HCT116 (cell line): ENCODE data around the gene PRKD3.

Experiments
- CEBPB ChIP-seq: IDR thresholded peaks from 2 replicates; pipeline ENCODE4 v1.6.1; 2012; ENCODE audit warnings: low read depth
- CTCF ChIP-seq, 3 experiments: fragments of 200-600 bp in 1 of 3; sonication (generic) in 1 of 3; IDR thresholded peaks in 2 of 3; conservative IDR thresholded peaks in 1 of 3; 2 replicates each; pipeline ENCODE4 v1.5.1; 2012 to 2017; ENCODE audit warnings: low read depth in 2 of 3, low read length in 2 of 3, antibody characterized with exemption in 1 of 3, borderline replicate concordance in 1 of 3, control low read depth in 1 of 3, mild to moderate bottlenecking in 1 of 3, mixed read lengths in 1 of 3, mixed run types in 1 of 3, moderate library complexity in 1 of 3; ENCODE audit not compliant: insufficient read depth in 1 of 3
- EGR1 ChIP-seq: IDR thresholded peaks from 2 replicates; pipeline ENCODE4 v1.6.1; 2012; ENCODE audit warnings: low read depth
- EZH2 ChIP-seq: fragments of 200-600 bp; sonication (generic); IDR thresholded peaks from 2 replicates; pipeline ENCODE4 v1.6.1; 2017; ENCODE audit warnings: antibody characterized with exemption, mixed run types
- POLR2A ChIP-seq: IDR thresholded peaks from 2 replicates; pipeline ENCODE4 v1.7.0; 2011; ENCODE audit warnings: borderline replicate concordance; ENCODE audit not compliant: insufficient read depth, insufficient read length; ENCODE audit errors: extremely low read depth
- SRF ChIP-seq: IDR thresholded peaks from 2 replicates; pipeline ENCODE4 v1.6.1; 2012; ENCODE audit warnings: low read depth

DNA sequence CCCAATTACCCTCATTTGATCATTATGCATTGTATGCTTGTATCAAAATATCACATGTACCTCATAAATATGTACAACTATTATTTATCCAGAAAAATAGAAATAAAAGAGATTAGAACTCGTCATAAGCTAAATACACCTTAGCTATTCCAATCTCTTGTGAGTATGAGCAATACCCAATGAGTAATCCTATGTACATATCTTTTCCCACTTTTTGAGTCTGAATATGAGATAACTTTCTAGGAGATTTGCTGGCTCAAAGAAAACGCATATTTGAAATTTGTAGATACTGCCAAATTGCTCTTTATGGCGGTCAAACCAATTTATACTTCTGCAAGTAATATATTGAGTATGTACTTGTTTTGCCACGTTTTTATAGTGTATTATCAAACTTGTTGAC, 24.1 kb downstream of the PRKD3 start:
- TF ChIP-seq POLR2A (no peak), SRF (no peak), CTCF (IDR thresholded peaks at IDR 0.05 in 2 of 3, conservative IDR thresholded peaks at IDR 0.05 in 1 of 3; ENCODE audit: borderline replicate concordance in 1 of 3, insufficient read depth in 1 of 3, low read depth in 2 of 3, low read length in 2 of 3) (no peak), EZH2 (no peak), CEBPB (no peak), EGR1 (no peak)
